Measurements from ENCODE around the gene SYNDIG1. TPM values are rescaled to one million over a fixed set of nuclear protein-coding genes. Genes with fewer than 3 reads are reported as not detected.

The SYNDIG1 gene
- total RNA-seq, 1 experiment from 2014 or later, result 5.4 TPM

DNA sequence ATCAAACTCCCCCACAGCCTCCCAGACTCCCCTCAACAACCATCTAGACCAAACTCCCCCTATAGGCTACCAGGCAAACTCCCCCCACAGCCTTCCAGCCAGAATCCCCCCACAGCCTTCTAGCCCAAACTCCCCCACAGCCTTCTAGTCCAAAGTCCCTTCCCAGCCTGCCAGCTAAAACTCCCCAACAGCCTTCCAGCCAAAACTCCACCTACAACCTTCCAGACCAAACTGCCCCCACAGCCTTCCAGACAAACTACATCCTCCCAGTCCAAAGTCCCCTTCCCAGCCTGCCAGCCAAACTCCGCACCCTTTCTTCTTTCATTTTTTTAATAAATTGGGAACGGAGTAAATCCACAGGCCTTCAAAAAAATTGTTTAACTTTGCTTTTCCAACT lies 37.4 kb upstream of the SYNDIG1 start:
- Mint-ChIP-seq H3K27ac (no peak overlapping the region), H3K36me3 (ENCODE audit: insufficient read depth in 1 of 3, low read depth in 3 of 3) (no peaks in the 10 kb centered on the region)
- TF ChIP-seq, protein P1, sequence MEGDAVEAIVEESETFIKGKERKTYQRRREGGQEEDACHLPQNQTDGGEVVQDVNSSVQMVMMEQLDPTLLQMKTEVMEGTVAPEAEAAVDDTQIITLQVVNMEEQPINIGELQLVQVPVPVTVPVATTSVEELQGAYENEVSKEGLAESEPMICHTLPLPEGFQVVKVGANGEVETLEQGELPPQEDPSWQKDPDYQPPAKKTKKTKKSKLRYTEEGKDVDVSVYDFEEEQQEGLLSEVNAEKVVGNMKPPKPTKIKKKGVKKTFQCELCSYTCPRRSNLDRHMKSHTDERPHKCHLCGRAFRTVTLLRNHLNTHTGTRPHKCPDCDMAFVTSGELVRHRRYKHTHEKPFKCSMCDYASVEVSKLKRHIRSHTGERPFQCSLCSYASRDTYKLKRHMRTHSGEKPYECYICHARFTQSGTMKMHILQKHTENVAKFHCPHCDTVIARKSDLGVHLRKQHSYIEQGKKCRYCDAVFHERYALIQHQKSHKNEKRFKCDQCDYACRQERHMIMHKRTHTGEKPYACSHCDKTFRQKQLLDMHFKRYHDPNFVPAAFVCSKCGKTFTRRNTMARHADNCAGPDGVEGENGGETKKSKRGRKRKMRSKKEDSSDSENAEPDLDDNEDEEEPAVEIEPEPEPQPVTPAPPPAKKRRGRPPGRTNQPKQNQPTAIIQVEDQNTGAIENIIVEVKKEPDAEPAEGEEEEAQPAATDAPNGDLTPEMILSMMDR (conservative IDR thresholded peaks at IDR 0.05), result no peak

More for the DNA sequence above, 37.4 kb upstream of the SYNDIG1 start:
- no peaks in the 10 kb centered on the region for H3K9me3 ChIP-seq (ENCODE audit: control insufficient read depth, low read depth, low read length)
- no peak overlapping the region for H3K23ac ChIP-seq (ENCODE audit: insufficient read length, low read depth, low read length)
- peak; percentile 58 for DNase-seq
- H4K8ac ChIP-seq (replicated peaks; ENCODE audit: insufficient read length, low read depth, low read length), result no peak overlapping the region
- WGBS (ENCODE audit: extremely low coverage, insufficient read length, low lambda C conversion rate), result no CpG with 5 or more reads among the region's 2 CpGs
- peak overlapping the region; percentile 40 for H2AFZ ChIP-seq (ENCODE audit: low read length)
- H3T11ph ChIP-seq (ENCODE audit: low read length), result no peak overlapping the region
- H3K14ac ChIP-seq (ENCODE audit: insufficient read depth, low read length), result no peak overlapping the region
- no peak overlapping the region for H3K4me3 Mint-ChIP-seq
- peaks cover 0 to 3% of the 10 kb centered on the region in 2 experiments; a peak in 1 of 5 replicates for H3K9me3 Mint-ChIP-seq
- H4K20me1 ChIP-seq (ENCODE audit: control insufficient read depth, insufficient read depth, insufficient read length), result no peaks in the 10 kb centered on the region
- no peak overlapping the region for H2BK20ac ChIP-seq (ENCODE audit: low read depth, low read length, poor library complexity, severe bottlenecking)
- H4K5ac ChIP-seq (ENCODE audit: insufficient read length, low read depth, low read length), result no peak overlapping the region
- no peak overlapping the region for H3K27ac ChIP-seq (ENCODE audit: insufficient read length, low read depth, low read length)
- H2BK5ac ChIP-seq (ENCODE audit: insufficient read length, low read length), result no peak overlapping the region
- no peaks in the 10 kb centered on the region for H3K79me1 ChIP-seq (ENCODE audit: insufficient read depth, low read depth, low read length, poor library complexity, severe bottlenecking)
- H3K23me2 ChIP-seq (ENCODE audit: insufficient read length, low read depth, low read length, poor library complexity, severe bottlenecking), result peaks cover 6% of the 10 kb centered on the region
- H3K27me3 Mint-ChIP-seq (ENCODE audit: low read depth), result no peaks in the 10 kb centered on the region
- no peak overlapping the region for H4K91ac ChIP-seq (ENCODE audit: insufficient read length, low read depth, low read length)
- H2BK12ac ChIP-seq (ENCODE audit: insufficient read length, low read depth, low read length), result no peak overlapping the region
- no peak overlapping the region for H3K18ac ChIP-seq (ENCODE audit: insufficient read length, low read depth, low read length)
- H3K79me2 ChIP-seq (ENCODE audit: insufficient read depth, low read length), result no peaks in the 10 kb centered on the region
- H3K56ac ChIP-seq (ENCODE audit: insufficient read length, low read depth, low read length), result no peak overlapping the region
- no peak overlapping the region for H3K4me2 ChIP-seq (ENCODE audit: insufficient read depth, insufficient read length, low read length)
- H3K4ac ChIP-seq (ENCODE audit: low read depth, low read length), result no peak overlapping the region
- no peak overlapping the region for H3K9ac ChIP-seq (ENCODE audit: extremely low read depth, insufficient read length, low read length)
- H2BK15ac ChIP-seq (ENCODE audit: low read depth, low read length), result no peak overlapping the region
- no peaks in the 10 kb centered on the region for H3K27me3 ChIP-seq (ENCODE audit: insufficient read depth, low read length)
- H3K4me1 Mint-ChIP-seq, result peaks cover 11 to 26% of the 10 kb centered on the region in 2 experiments
- H2AK5ac ChIP-seq (ENCODE audit: insufficient read length, low read length), result no peak overlapping the region
- no peaks in the 10 kb centered on the region for H3K4me1 ChIP-seq (ENCODE audit: insufficient read depth, low read length)
- H2BK120ac ChIP-seq (ENCODE audit: low read depth, low read length, poor library complexity, severe bottlenecking), result no peak overlapping the region
